ENCODE data around the gene WDR26.
"Not testable (repeated sequence)": the region's sequence is repeated elsewhere in the genome, so short reads cannot be mapped to it uniquely, and the experiment has no call there.

The WDR26 gene

GRCh38 chr1:224434691-224435317 is at the start of gene WDR26:
Gene WDR26, minus strand, starts transcription at chr1:224434797.
- Histone ChIP-seq H3K27me3 (ENCODE audit: insufficient read depth, low read length, poor library complexity) (no peaks in the 10 kb centered on the region), H4K20me1 (ENCODE audit: insufficient read depth, low read length) (peaks cover 31% of the 10 kb centered on the region), H3K4me1 (ENCODE audit: insufficient read depth, low read length) (peaks cover 56% of the 10 kb centered on the region), H3K9ac (ENCODE audit: low read depth, low read length) (peak within 1 kb of the TSS; percentile 73), H2AFZ (ENCODE audit: low read depth, low read length) (peak within 1 kb of the TSS; percentile 95), H3K36me3 (ENCODE audit: insufficient read depth, low read length) (peaks cover 18% of the 10 kb centered on the region), H3K9me3 (ENCODE audit: insufficient read depth, low read length, severe bottlenecking) (no peaks in the 10 kb centered on the region), H3K4me3 (ENCODE audit: low read depth in 1 of 2, low read length in 2 of 2) (peak within 1 kb of the TSS; percentile 83 to 90), H3K79me2 (ENCODE audit: insufficient read depth, low read length) (peaks cover 62% of the 10 kb centered on the region), H3K27ac (ENCODE audit: low read length) (peak within 1 kb of the TSS; percentile 78), H3K4me2 (ENCODE audit: insufficient read depth, low read length) (peak within 1 kb of the TSS; percentile 96)
- DNase-seq (peak; percentile 87), ATAC-seq (ENCODE audit: insufficient read depth, low read depth) (peak; percentile 89)
- TF ChIP-seq EZH2 (IDR thresholded peaks at IDR 0.05; ENCODE audit: borderline replicate concordance, low read depth, low read length, severe bottlenecking): no peak
- TF ChIP-seq, protein P1, sequence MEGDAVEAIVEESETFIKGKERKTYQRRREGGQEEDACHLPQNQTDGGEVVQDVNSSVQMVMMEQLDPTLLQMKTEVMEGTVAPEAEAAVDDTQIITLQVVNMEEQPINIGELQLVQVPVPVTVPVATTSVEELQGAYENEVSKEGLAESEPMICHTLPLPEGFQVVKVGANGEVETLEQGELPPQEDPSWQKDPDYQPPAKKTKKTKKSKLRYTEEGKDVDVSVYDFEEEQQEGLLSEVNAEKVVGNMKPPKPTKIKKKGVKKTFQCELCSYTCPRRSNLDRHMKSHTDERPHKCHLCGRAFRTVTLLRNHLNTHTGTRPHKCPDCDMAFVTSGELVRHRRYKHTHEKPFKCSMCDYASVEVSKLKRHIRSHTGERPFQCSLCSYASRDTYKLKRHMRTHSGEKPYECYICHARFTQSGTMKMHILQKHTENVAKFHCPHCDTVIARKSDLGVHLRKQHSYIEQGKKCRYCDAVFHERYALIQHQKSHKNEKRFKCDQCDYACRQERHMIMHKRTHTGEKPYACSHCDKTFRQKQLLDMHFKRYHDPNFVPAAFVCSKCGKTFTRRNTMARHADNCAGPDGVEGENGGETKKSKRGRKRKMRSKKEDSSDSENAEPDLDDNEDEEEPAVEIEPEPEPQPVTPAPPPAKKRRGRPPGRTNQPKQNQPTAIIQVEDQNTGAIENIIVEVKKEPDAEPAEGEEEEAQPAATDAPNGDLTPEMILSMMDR (IDR thresholded peaks at IDR 0.05; ENCODE audit: borderline replicate concordance, extremely low read depth, low read length, poor library complexity, severe bottlenecking): peak; percentile 7

DNA sequence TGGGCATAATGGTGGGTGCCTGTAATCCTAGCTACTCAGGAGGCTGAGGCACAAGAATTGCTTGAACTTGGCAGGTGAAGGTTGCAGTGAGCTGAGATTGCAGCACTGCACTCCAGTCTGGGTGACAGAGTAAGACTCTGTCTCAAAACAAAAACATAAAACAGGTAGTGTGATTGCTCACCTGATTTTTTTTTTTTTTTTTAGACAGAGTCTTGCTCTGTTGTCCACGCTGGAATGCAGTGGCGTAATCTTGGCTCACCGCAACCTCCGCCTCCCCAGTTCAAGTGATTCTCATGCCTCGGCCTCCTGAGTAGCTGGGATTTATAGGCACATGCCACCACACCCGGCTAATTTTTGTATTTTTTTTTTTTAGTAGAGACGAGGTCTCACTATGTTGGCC is 48.6 kb upstream of the WDR26 start:
- DNase-seq; H3K4me2 ChIP-seq (ENCODE audit: insufficient read depth, low read length); H3K9ac ChIP-seq (ENCODE audit: low read depth, low read length); H3K27ac ChIP-seq (ENCODE audit: low read length); H2AFZ ChIP-seq (ENCODE audit: low read depth, low read length); H3K79me2 ChIP-seq (ENCODE audit: insufficient read depth, low read length); H3K4me3 ChIP-seq (ENCODE audit: low read depth in 1 of 2, low read length in 2 of 2); H3K27me3 ChIP-seq (ENCODE audit: insufficient read depth, low read length, poor library complexity); H3K9me3 ChIP-seq (ENCODE audit: insufficient read depth, low read length, severe bottlenecking); H3K4me1 ChIP-seq (ENCODE audit: insufficient read depth, low read length); ATAC-seq (ENCODE audit: insufficient read depth, low read depth); H4K20me1 ChIP-seq (ENCODE audit: insufficient read depth, low read length); H3K36me3 ChIP-seq (ENCODE audit: insufficient read depth, low read length): not testable (repeated sequence)

DNA sequence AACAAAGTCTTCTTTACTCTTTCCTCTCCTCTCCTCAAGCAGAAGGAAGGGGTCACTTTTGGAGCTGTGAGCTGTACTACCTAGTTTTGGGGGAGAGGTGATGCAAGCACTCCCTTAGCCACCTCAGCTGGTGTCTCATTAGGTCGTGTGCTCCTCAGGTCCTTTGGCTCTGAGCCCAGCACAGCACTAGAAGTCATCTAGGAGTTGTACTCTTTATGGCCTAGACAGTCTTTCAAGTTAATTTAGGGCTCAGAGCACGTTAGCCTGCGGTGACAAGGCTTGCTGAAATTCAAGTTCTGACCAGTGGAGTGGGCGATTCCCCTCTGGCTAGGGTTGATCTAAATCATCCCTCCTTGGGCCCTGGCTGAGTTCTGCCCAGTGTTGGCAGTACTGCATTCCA is 48.0 kb upstream of the WDR26 start:
- Histone ChIP-seq H3K27me3 (ENCODE audit: insufficient read depth, low read length, poor library complexity) (no peaks in the 10 kb centered on the region), H3K79me2 (ENCODE audit: insufficient read depth, low read length) (no peaks in the 10 kb centered on the region), H3K36me3 (ENCODE audit: insufficient read depth, low read length) (no peaks in the 10 kb centered on the region), H3K9me3 (ENCODE audit: insufficient read depth, low read length, severe bottlenecking) (no peaks in the 10 kb centered on the region), H4K20me1 (ENCODE audit: insufficient read depth, low read length) (no peaks in the 10 kb centered on the region), H3K4me1 (ENCODE audit: insufficient read depth, low read length) (no peaks in the 10 kb centered on the region), H3K9ac (ENCODE audit: low read depth, low read length) (no peak overlapping the region), H3K4me3 (ENCODE audit: low read depth in 1 of 2, low read length in 2 of 2) (no peak overlapping the region), H3K27ac (ENCODE audit: low read length) (no peak overlapping the region), H2AFZ (ENCODE audit: low read depth, low read length) (no peak overlapping the region), H3K4me2 (ENCODE audit: insufficient read depth, low read length) (no peak overlapping the region)
- no peak for DNase-seq
- TF ChIP-seq, protein P1 (IDR thresholded peaks at IDR 0.05; ENCODE audit: borderline replicate concordance, extremely low read depth, low read length, poor library complexity, severe bottlenecking): no peak
- no peak for TF ChIP-seq EZH2 (IDR thresholded peaks at IDR 0.05; ENCODE audit: borderline replicate concordance, low read depth, low read length, severe bottlenecking)
- ATAC-seq (ENCODE audit: insufficient read depth, low read depth): no peak

DNA sequence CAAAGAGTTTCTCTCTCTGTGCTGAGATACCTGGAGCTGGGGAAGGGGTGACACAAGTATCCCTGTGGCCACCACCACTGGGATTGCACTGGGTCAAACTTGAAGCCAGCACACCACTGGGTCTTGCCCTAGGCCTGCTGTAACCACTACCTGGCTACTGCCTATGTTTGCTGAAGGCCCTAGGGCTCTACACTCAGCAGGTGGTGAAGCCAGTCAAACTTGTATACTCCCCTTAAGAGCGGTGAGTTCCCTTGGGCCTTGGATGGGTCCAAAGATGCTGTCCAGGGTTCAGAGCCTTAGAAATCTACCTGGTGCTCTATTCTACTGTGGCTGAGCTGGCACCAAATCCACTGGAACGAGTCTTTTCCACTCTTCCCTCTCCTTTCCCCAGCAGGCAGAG is 47.0 kb upstream of the WDR26 start:
- no peak for TF ChIP-seq EZH2 (IDR thresholded peaks at IDR 0.05; ENCODE audit: borderline replicate concordance, low read depth, low read length, severe bottlenecking)
- TF ChIP-seq, protein P1 (IDR thresholded peaks at IDR 0.05; ENCODE audit: borderline replicate concordance, extremely low read depth, low read length, poor library complexity, severe bottlenecking): no peak
- ATAC-seq (ENCODE audit: insufficient read depth, low read depth) (no peak), DNase-seq (no peak)
- Histone ChIP-seq H2AFZ (ENCODE audit: low read depth, low read length) (no peak overlapping the region), H3K36me3 (ENCODE audit: insufficient read depth, low read length) (no peaks in the 10 kb centered on the region), H3K4me2 (ENCODE audit: insufficient read depth, low read length) (no peak overlapping the region), H3K4me1 (ENCODE audit: insufficient read depth, low read length) (no peaks in the 10 kb centered on the region), H3K4me3 (ENCODE audit: low read depth in 1 of 2, low read length in 2 of 2) (no peak overlapping the region), H3K9me3 (ENCODE audit: insufficient read depth, low read length, severe bottlenecking) (no peaks in the 10 kb centered on the region), H3K27ac (ENCODE audit: low read length) (no peak overlapping the region), H3K9ac (ENCODE audit: low read depth, low read length) (no peak overlapping the region), H4K20me1 (ENCODE audit: insufficient read depth, low read length) (no peaks in the 10 kb centered on the region), H3K27me3 (ENCODE audit: insufficient read depth, low read length, poor library complexity) (no peaks in the 10 kb centered on the region), H3K79me2 (ENCODE audit: insufficient read depth, low read length) (no peaks in the 10 kb centered on the region)

- not testable (repeated sequence) for H3K79me2 ChIP-seq (ENCODE audit: insufficient read depth, low read length)
Observed at GRCh38 chr1:224480888-224481459, 46.4 kb upstream of the WDR26 start.

DNA sequence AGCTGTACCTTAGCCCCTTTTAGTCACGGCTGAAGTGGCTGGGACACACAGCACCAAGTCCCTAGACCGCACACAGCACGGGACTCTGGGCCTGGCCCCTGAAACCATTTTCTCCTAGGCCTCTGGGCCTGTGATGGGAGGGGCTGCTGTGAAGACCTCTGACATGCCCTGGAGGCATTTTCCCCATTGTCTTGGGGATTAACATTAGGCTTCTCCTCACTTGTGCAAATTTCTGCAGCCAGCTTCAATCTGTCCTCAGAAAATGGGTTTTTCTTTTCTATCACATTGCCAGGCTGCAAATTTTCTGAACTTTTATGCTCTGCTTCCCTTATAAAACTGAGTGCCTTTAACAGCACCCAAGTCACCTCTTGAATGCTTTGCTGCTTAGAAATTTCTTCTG is 45.6 kb upstream of the WDR26 start:
- not testable (repeated sequence) for H3K27me3 ChIP-seq (ENCODE audit: insufficient read depth, low read length, poor library complexity); ATAC-seq (ENCODE audit: insufficient read depth, low read depth); H2AFZ ChIP-seq (ENCODE audit: low read depth, low read length); H4K20me1 ChIP-seq (ENCODE audit: insufficient read depth, low read length); H3K4me1 ChIP-seq (ENCODE audit: insufficient read depth, low read length); H3K79me2 ChIP-seq (ENCODE audit: insufficient read depth, low read length); H3K27ac ChIP-seq (ENCODE audit: low read length); DNase-seq; H3K9ac ChIP-seq (ENCODE audit: low read depth, low read length); H3K4me2 ChIP-seq (ENCODE audit: insufficient read depth, low read length); H3K36me3 ChIP-seq (ENCODE audit: insufficient read depth, low read length); H3K9me3 ChIP-seq (ENCODE audit: insufficient read depth, low read length, severe bottlenecking); H3K4me3 ChIP-seq (ENCODE audit: low read depth in 1 of 2, low read length in 2 of 2)

More at GRCh38 chr1:224480888-224481459, 46.4 kb upstream of the WDR26 start:
- H3K4me2 ChIP-seq (ENCODE audit: insufficient read depth, low read length); H2AFZ ChIP-seq (ENCODE audit: low read depth, low read length); DNase-seq; H3K4me1 ChIP-seq (ENCODE audit: insufficient read depth, low read length); H3K4me3 ChIP-seq (ENCODE audit: low read depth in 1 of 2, low read length in 2 of 2); H3K27me3 ChIP-seq (ENCODE audit: insufficient read depth, low read length, poor library complexity); H3K9ac ChIP-seq (ENCODE audit: low read depth, low read length); H3K27ac ChIP-seq (ENCODE audit: low read length); ATAC-seq (ENCODE audit: insufficient read depth, low read depth); H3K9me3 ChIP-seq (ENCODE audit: insufficient read depth, low read length, severe bottlenecking); H3K36me3 ChIP-seq (ENCODE audit: insufficient read depth, low read length); H4K20me1 ChIP-seq (ENCODE audit: insufficient read depth, low read length): not testable (repeated sequence)
